LNCAP (cell line): ENCODE data around the gene PCMTD2.

Experiments
- TF ChIP-seq, protein P1 (sequence below): fragments of 450-650 bp; IDR thresholded peaks from 2 replicates; pipeline ENCODE4 v1.5.1; 2017; ENCODE audit warnings: mild to moderate bottlenecking

PCMTD2 gene

DNA sequence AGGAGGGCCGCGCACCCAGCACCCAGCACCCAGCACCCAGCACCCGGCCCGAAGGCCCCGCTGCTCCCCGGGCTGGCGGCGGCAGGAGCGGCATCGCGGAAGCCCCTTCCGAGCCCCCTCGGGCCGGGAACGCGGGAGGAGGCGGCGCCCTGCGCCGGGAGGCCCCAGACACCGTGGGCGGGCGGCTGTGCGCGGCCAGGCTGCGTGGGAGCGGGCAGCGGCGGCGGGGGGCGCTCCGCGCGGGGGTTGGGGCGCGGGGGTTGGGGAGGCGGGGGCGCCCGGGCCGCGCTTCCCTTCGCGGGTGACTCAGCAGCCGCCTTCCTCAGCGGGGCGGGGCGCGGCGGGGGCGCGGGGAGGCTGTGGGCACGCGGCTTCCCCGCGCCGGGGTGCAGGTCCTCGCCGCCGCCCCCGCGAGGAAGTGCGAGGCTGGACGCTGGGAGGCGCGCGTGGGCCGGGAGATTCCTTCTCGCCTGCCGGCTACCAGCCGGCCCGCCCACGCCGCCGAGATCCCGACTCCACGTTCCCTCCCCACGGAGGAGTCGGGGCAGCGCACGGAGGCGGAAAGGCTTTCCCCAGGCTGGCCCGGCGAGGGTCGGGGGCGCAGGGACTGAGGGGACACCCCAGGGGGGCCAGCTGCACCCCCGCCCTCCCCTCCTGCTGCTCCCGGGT lies 61.0 kb downstream of the PCMTD2 start:
- TF ChIP-seq, protein P1, sequence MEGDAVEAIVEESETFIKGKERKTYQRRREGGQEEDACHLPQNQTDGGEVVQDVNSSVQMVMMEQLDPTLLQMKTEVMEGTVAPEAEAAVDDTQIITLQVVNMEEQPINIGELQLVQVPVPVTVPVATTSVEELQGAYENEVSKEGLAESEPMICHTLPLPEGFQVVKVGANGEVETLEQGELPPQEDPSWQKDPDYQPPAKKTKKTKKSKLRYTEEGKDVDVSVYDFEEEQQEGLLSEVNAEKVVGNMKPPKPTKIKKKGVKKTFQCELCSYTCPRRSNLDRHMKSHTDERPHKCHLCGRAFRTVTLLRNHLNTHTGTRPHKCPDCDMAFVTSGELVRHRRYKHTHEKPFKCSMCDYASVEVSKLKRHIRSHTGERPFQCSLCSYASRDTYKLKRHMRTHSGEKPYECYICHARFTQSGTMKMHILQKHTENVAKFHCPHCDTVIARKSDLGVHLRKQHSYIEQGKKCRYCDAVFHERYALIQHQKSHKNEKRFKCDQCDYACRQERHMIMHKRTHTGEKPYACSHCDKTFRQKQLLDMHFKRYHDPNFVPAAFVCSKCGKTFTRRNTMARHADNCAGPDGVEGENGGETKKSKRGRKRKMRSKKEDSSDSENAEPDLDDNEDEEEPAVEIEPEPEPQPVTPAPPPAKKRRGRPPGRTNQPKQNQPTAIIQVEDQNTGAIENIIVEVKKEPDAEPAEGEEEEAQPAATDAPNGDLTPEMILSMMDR = 0 out of 2 replicates have a peak, but pooled peaks have one; percentile 14
